WTC11 (cell line): ENCODE results near the gene SENP5. TPM values are rescaled to one million over a fixed set of nuclear protein-coding genes. Genes with fewer than 3 reads are reported as not detected.
"Not testable (repeated sequence)": the region's sequence is repeated elsewhere in the genome, so short reads cannot be mapped to it uniquely, and the experiment has no call there.

Source experiments
- ATAC-seq: fragments of 200-7000 bp; cut with Tn5 transposase; 2 replicates; pipeline ENCODE4 v1.10.0; 2021; ENCODE audit warnings: mild to moderate bottlenecking, moderate library complexity
- CTCF ChIA-PET: fragments of 300-600 bp; sonication (Branson Sonifier 250); formaldehyde crosslinking; loops from one replicate; lab custom pipeline; 2021; ENCODE audit warnings: antibody characterized with exemption; lab: Charles Lee
- POLR2A ChIA-PET: fragments of 350-600 bp; sonication (Branson Sonifier 250); formaldehyde crosslinking; loops from one replicate; lab custom pipeline; 2021; ENCODE audit warnings: antibody characterized with exemption; lab: Charles Lee
- DNase-seq: peaks from one replicate; pipeline ENCODE4 v3.0.0; 2021; ENCODE audit warnings: low spot score
- H3K27ac Mint-ChIP-seq: 2 replicates; pipeline ENCODE4 v1.8.0; 2021; ENCODE audit warnings: mixed read lengths
- H3K27me3 Mint-ChIP-seq: 2 replicates; pipeline ENCODE4 v1.8.0; 2021; ENCODE audit warnings: low read depth, mild to moderate bottlenecking, moderate library complexity, mixed read lengths
- H3K36me3 Mint-ChIP-seq: 2 replicates; pipeline ENCODE4 v1.8.0; 2021; ENCODE audit warnings: mixed read lengths
- H3K4me1 Mint-ChIP-seq: 2 replicates; pipeline ENCODE4 v1.8.0; 2022; ENCODE audit warnings: mixed read lengths
- H3K4me3 Mint-ChIP-seq: 2 replicates; pipeline ENCODE4 v1.8.0; 2021; ENCODE audit warnings: mild to moderate bottlenecking, moderate library complexity, mixed read lengths
- H3K9me3 Mint-ChIP-seq: 2 replicates; pipeline ENCODE4 v1.8.0; 2021; ENCODE audit warnings: mixed read lengths
- ARID4B ChIP-seq: sonication (generic); formaldehyde crosslinking; IDR thresholded peaks from 2 replicates; pipeline ENCODE4 v1.8.0; 2023; ENCODE audit warnings: missing genetic modification reagents, mild to moderate bottlenecking, borderline replicate concordance
- FOXP1 ChIP-seq: sonication (generic); formaldehyde crosslinking; IDR thresholded peaks from 2 replicates; pipeline ENCODE4 v1.8.0; 2022; ENCODE audit warnings: missing genetic modification reagents, mild to moderate bottlenecking, moderate library complexity, borderline replicate concordance
- MLX ChIP-seq: sonication (generic); formaldehyde crosslinking; IDR thresholded peaks from 2 replicates; pipeline ENCODE4 v1.8.1; 2023; ENCODE audit warnings: mild to moderate bottlenecking, missing genetic modification reagents, moderate library complexity
- STAT6 ChIP-seq: sonication (generic); formaldehyde crosslinking; conservative IDR thresholded peaks from 2 replicates; pipeline ENCODE4 v1.8.1; 2023; ENCODE audit warnings: mild to moderate bottlenecking, low read depth, missing genetic modification reagents, moderate library complexity
- ZNF138 ChIP-seq: sonication (generic); formaldehyde crosslinking; conservative IDR thresholded peaks from 2 replicates; pipeline ENCODE4 v1.8.1; 2022; ENCODE audit warnings: mild to moderate bottlenecking, moderate library complexity, missing genetic modification reagents
- ZNF219 ChIP-seq: sonication (generic); formaldehyde crosslinking; IDR thresholded peaks from 2 replicates; pipeline ENCODE4 v1.8.0; 2023; ENCODE audit warnings: missing genetic modification reagents, mild to moderate bottlenecking, borderline replicate concordance
- total RNA-seq: library from RNA; stranded (reverse); gene quantifications from 3 replicates; pipeline ENCODE4 v1.2.3, GENCODE V29; 2021
- TF ChIP-seq, protein P1 (sequence below): sonication (generic); formaldehyde crosslinking; IDR thresholded peaks from 2 replicates; pipeline ENCODE4 v1.8.0; 2022; ENCODE audit warnings: mild to moderate bottlenecking, missing genetic modification reagents
- TF ChIP-seq, protein P2 (sequence below): fragments of 250-450 bp; sonication (Bioruptor Pico); IDR thresholded peaks from 2 replicates; pipeline ENCODE4 v1.9.0; 2021; ENCODE audit warnings: mild to moderate bottlenecking
- TF ChIP-seq, protein P3 (sequence below): sonication (generic); formaldehyde crosslinking; IDR thresholded peaks from 2 replicates; pipeline ENCODE4 v1.8.1; 2023; ENCODE audit warnings: mild to moderate bottlenecking, moderate library complexity, missing genetic modification reagents

Gene SENP5
- total RNA-seq, 1 experiment from 2014 or later = 30.8 TPM

GRCh38 chr3:196868297-196868661 is 559 bp downstream of the SENP5 start:
- DNase-seq = peak; percentile 28
- H3K4me1 Mint-ChIP-seq = peaks cover 11% of the 10 kb centered on the region; the same call in 1 of the 2 replicates
- CTCF ChIA-PET = interaction anchor here (0.6 to 2.4 kb wide), 10 partner anchors 31 to 339 kb away, joined by 3 to 15 read pairs (median 4); partner anchors contain the start of genes FBXO45, NCBP2, PAK2 and WDR53

DNA sequence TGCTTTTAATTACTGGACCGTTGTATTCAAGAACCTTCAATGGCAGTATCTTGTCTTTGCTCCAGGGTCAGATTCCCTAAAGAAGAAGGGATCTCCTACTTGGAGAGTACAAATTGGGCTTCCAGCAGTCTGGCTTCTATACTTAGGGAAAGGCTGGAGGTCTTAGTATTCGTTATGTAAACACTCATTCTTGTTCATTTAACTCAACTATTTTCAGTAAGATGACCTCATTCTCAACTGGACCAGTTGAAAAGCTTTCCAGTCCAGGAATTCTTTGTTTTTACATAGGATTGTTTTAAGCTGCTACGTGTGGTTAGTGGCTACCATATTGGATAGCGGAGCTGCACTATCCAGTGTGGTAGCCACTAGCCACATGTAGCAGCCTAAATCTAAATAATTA is 4.6 kb downstream of the SENP5 start:
- POLR2A ChIA-PET = no interaction called here
- DNase-seq (no peak), ATAC-seq (no peak)
- no peaks in the 10 kb centered on the region for H3K27me3 Mint-ChIP-seq
- 0 out of 2 replicates have a peak, but pooled peaks cover 3% of the 10 kb centered on the region for H3K36me3 Mint-ChIP-seq
- TF ChIP-seq, protein P1, sequence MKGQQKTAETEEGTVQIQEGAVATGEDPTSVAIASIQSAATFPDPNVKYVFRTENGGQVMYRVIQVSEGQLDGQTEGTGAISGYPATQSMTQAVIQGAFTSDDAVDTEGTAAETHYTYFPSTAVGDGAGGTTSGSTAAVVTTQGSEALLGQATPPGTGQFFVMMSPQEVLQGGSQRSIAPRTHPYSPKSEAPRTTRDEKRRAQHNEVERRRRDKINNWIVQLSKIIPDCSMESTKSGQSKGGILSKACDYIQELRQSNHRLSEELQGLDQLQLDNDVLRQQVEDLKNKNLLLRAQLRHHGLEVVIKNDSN (CRISPR knock-in tag) = no peak
- TF ChIP-seq STAT6 (CRISPR knock-in tag) (no peak), ZNF219 (CRISPR knock-in tag) (no peak), ARID4B (CRISPR knock-in tag) (no peak), FOXP1 (CRISPR knock-in tag) (no peak)
- TF ChIP-seq, protein P2, sequence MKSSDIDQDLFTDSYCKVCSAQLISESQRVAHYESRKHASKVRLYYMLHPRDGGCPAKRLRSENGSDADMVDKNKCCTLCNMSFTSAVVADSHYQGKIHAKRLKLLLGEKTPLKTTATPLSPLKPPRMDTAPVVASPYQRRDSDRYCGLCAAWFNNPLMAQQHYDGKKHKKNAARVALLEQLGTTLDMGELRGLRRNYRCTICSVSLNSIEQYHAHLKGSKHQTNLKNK (CRISPR knock-in tag) = no peak
- CTCF ChIA-PET = no interaction called here
- peaks cover 13% of the 10 kb centered on the region; the same call in 1 of the 2 replicates for H3K4me1 Mint-ChIP-seq
- H3K9me3 Mint-ChIP-seq = no peaks in the 10 kb centered on the region
- no peak overlapping the region for H3K27ac Mint-ChIP-seq
- H3K4me3 Mint-ChIP-seq = no peak overlapping the region

More at GRCh38 chr3:196868297-196868661, 559 bp downstream of the SENP5 start:
- TF ChIP-seq, protein P3, sequence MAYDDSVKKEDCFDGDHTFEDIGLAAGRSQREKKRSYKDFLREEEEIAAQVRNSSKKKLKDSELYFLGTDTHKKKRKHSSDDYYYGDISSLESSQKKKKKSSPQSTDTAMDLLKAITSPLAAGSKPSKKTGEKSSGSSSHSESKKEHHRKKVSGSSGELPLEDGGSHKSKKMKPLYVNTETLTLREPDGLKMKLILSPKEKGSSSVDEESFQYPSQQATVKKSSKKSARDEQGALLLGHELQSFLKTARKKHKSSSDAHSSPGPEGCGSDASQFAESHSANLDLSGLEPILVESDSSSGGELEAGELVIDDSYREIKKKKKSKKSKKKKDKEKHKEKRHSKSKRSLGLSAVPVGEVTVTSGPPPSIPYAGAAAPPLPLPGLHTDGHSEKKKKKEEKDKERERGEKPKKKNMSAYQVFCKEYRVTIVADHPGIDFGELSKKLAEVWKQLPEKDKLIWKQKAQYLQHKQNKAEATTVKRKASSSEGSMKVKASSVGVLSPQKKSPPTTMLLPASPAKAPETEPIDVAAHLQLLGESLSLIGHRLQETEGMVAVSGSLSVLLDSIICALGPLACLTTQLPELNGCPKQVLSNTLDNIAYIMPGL (CRISPR knock-in tag) = peak; percentile 20; the same call in 1 of the 2 replicates
- TF ChIP-seq ZNF138 (no peak), MLX (CRISPR knock-in tag) (0 out of 2 replicates have a peak, but pooled peaks have one; percentile 21), FOXP1 (CRISPR knock-in tag) (0 out of 2 replicates have a peak, but pooled peaks have one; percentile 44)
- TF ChIP-seq, all 79 proteins: peak for 3
- POLR2A ChIA-PET = interaction anchor here (0.6 to 1.9 kb wide), 7 partner anchors 8 to 300 kb away, joined by 3 to 16 read pairs (median 5); partner anchors contain the start of genes CEP19, FBXO45, NCBP2 and PAK2
- Mint-ChIP-seq H3K36me3 (0 out of 2 replicates have a peak, but pooled peaks cover 8% of the 10 kb centered on the region), H3K27me3 (no peaks in the 10 kb centered on the region), H3K4me3 (peak overlapping the region; percentile 97), H3K9me3 (peaks cover 6% of the 10 kb centered on the region), H3K27ac (peak overlapping the region; percentile 97)
- peak; percentile 21 for ATAC-seq

DNA sequence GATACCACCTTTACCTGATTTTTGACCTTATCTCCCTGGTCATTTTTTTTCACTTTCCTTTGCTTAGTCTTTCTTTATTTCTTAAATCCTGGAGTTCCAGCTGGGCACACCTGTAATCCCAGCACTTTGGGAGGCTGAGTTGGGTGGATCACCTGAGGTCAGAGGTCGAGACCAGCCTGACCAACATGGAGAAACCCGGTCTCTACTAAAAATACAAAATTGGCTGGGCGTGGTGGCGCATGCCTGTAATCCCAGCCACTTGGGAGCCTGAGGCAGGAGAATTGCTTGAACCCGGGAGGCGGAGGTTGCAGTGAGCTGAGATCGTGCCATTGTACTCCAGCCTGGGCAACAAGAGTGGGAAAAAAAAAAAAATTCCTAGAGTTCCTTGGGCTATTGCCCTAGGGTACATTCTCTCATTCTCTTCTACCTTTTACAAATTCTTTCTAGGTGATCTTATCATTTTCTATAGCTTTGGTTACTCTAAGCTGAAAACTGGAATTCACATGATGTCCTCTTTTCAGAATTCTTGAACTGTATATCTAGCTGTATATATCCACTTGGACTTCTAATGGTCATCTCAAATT is 6.9 kb downstream of the SENP5 start:
- POLR2A ChIA-PET, H3K36me3 Mint-ChIP-seq, H3K9me3 Mint-ChIP-seq, H3K27me3 Mint-ChIP-seq, H3K4me1 Mint-ChIP-seq, DNase-seq, ATAC-seq, H3K4me3 Mint-ChIP-seq: not testable (repeated sequence)
- CTCF ChIA-PET = interaction anchor here (0.8 kb wide), 1 partner anchor 68 kb away, joined by 3 read pairs; the partner anchor contains the start of gene NCBP2
- H3K27ac Mint-ChIP-seq = peak overlapping the region; percentile 23
